ENCODE measurements around the gene CD86.
"Not testable (repeated sequence)": the region's sequence is repeated elsewhere in the genome, so short reads cannot be mapped to it uniquely, and the experiment has no call there.

CD86 gene

GRCh38 chr3:122055215-122055614 is at the start of gene CD86:
Gene CD86 (plus strand): TSS chr3:122055362. CDS start chr3:122055490, 128 bp downstream.
- DNase-seq: no peak

GRCh38 chr3:122006267-122006666 is 48.9 kb upstream of the CD86 start:
- no peak for DNase-seq

GRCh38 chr3:122008166-122008565 is 47.0 kb upstream of the CD86 start:
- DNase-seq: no peak

- DNase-seq: no peak
These were observed 44.7 kb upstream of the CD86 start for GRCh38 chr3:122010506-122010905.

GRCh38 chr3:122011396-122011795 is 43.8 kb upstream of the CD86 start:
- no peak for DNase-seq

GRCh38 chr3:122012821-122013220 is 42.3 kb upstream of the CD86 start:
- DNase-seq: no peak

GRCh38 chr3:122013448-122013925 is 41.7 kb upstream of the CD86 start:
- no peak for DNase-seq

GRCh38 chr3:122014741-122015140 is 40.4 kb upstream of the CD86 start:
- DNase-seq: no peak

- no peak for DNase-seq
These were observed 35.7 kb upstream of the CD86 start for GRCh38 chr3:122019493-122019892.

- DNase-seq: no peak
These were observed 34.1 kb upstream of the CD86 start for GRCh38 chr3:122021037-122021436.

- no peak for DNase-seq
These were observed 33.3 kb upstream of the CD86 start, which contains the start of gene ILDR1 for GRCh38 chr3:122021811-122022401. Gene ILDR1 (minus strand): TSS chr3:122022247. CDS start chr3:122022077, 170 bp downstream.

- no peak for DNase-seq
These were observed 31.7 kb upstream of the CD86 start for GRCh38 chr3:122023335-122023910.

GRCh38 chr3:122024800-122025199 is 30.4 kb upstream of the CD86 start:
- DNase-seq: no peak

- no peak for DNase-seq
These were observed 29.9 kb upstream of the CD86 start for GRCh38 chr3:122025296-122025695.

- DNase-seq: no peak
These were observed 24.6 kb upstream of the CD86 start for GRCh38 chr3:122030381-122031122.

GRCh38 chr3:122031123-122031468 is 24.1 kb upstream of the CD86 start:
- DNase-seq: no peak

- DNase-seq: no peak
These were observed 22.6 kb upstream of the CD86 start for GRCh38 chr3:122032531-122032930.

- DNase-seq: no peak
These were observed 22.1 kb upstream of the CD86 start for GRCh38 chr3:122033023-122033422.

- not testable (repeated sequence) for DNase-seq
These were observed 7.9 kb upstream of the CD86 start for GRCh38 chr3:122047296-122047695.

- not testable (repeated sequence) for DNase-seq
These were observed 7.4 kb upstream of the CD86 start for GRCh38 chr3:122047773-122048172.

GRCh38 chr3:122052968-122053367 is 2.2 kb upstream of the CD86 start:
- DNase-seq: no peak

- DNase-seq: no peak
These were observed 2.5 kb downstream of the CD86 start for GRCh38 chr3:122057671-122058070.

GRCh38 chr3:122058294-122058693 is 3.1 kb downstream of the CD86 start:
- DNase-seq: no peak

GRCh38 chr3:122060040-122060698 is 5.0 kb downstream of the CD86 start:
- no peak for DNase-seq
